Stimulated activated CD4-positive, alpha-beta T cell treated with anti-CD3 and anti-CD28 coated beads, Interleukin-1b, Interleukin-23, amount 100 ng/mL, for 48 hours (primary cell): ENCODE measurements around the gene MAMDC2.
A peak's percentile ranks its signal among the peaks of the same experiment; 100 is the strongest.
"Not testable (repeated sequence)": the region's sequence is repeated elsewhere in the genome, so short reads cannot be mapped to it uniquely, and the experiment has no call there.

Source experiments
- DNase-seq: peaks from one replicate; pipeline ENCODE4 v3.0.0-alpha.2; 2020

MAMDC2 gene

DNA sequence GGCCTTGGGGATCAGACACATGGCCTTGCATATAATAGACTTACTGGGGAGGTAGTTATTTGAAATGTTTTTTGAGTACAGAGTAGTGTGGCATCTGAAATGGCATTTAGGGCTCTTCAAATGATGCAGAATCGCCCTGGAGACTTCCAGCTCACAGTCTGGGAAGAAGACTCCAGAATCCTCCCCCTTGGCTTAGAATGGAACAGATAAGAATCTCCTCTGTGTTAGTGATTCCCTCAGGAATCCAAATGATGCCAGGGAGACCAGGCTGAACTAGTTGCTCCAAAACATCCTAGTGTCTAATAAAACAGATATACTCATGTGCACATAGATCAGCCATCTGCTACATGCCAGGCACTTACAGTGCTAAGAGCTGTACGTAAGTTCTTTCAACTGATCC lies 176.6 kb downstream of the MAMDC2 start:
- DNase-seq: no peak

DNA sequence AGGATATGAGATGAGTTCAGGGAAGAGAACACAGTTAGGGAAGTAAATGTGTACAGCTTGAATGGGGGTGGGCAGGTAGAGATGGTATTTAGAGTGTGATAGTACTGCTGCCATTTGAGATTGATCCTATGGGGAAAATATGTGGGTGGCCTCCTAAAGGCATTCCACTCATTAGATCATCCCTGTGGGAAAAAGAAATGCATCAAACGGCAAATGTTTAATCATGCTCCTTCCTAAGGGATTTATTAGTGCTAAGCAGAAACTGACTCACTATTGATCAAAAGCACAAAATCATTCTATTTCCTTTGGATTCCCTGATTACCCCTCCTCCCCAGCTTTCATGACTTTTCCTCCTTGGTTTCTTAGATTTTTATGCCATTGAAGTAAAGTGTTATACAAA lies 178.7 kb downstream of the MAMDC2 start:
- DNase-seq: no peak

DNA sequence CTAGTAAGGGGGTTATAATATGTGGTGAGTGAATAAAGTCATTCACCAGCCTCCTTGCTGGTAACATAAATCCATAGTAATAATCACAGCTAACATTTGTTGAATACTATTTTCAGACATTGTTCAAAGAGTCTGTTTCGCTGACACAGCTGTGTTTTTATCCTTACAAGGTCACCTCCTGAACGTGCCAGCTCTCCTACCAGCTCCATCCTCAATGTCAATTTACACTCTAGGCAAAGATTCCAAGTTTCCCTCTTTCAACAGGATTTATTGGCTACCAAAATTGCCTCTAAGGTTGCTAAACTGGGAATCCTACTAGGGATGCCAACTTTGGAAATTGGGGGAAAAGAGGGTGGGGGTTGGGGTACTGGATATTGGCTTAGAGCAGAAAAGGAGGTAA lies 184.5 kb downstream of the MAMDC2 start:
- DNase-seq: no peak

DNA sequence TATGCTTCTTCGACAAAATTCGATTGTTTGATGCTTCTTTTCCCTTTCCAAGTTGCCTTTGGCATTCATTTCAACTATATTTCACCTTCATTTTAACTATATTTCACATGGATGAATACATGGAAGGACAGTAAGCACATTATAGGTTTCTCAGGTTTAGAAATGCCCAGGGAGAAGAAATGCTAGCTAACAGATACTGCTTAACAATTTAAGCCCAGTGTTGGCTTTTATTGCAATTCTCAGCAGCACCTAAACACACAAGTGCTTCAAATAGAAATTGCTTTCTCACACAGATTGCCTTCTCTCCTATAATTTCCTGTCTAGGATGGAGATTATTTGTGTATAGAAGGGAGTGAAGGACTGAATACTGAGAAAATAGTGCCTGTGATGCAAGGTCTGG lies 185.0 kb downstream of the MAMDC2 start:
- no peak for DNase-seq

DNA sequence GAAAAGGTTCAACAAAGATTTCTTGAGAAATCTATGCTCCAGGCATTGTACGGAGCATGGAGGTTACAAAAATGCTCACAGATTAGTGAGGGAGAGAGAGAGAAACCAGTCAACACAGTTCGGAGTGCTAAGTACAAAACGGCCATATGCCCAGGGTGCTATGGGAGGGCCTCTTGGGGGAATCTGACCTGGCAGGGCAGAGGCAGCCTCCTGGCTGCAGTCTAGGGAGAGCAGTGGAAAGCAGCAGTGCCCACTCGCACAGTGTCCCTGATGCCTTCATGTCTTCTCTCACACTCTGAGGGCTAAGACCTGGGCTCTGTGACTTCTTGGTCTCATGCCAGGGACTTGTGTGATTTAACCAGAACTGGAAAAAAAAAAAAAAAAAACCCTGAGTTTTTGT lies 185.4 kb downstream of the MAMDC2 start:
- no peak for DNase-seq

DNA sequence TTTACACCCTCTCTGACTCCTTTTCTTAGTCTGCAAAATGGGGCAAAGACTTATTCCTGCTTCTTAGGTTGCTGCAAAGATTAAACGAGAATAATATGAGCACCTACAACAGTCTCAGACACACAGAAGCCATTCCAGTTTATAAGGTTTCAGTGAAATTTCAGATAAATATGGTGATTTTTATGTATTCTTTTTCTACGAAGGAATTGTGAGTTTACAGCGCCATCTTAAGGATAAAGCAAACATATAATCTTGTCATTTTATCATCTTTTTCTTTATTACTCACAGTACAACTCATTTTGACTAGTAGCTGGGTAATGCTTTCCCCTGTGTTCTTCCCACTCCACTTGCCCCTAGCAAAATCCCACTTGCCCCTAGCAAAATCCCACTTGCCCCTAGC lies 185.9 kb downstream of the MAMDC2 start:
- DNase-seq: no peak

DNA sequence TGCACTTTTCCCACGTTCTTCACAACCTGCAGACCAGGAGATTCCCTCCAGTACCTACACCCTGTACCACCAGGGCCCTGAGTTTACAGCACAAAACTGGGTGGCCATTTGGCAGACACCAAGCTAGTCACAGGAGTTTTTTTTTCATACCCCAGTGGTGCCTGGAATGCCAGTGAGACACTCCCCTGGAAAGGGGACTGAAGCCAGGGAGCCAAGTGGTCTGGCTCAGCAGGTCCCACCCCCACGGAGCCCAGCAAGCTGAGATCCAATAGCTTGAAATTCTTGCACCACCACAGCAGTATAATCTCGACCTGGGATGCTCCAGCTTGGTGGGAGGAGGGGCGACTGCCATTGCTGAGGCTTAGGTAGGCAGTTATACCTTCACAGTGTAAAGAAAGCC lies 188.8 kb downstream of the MAMDC2 start:
- no peak for DNase-seq

DNA sequence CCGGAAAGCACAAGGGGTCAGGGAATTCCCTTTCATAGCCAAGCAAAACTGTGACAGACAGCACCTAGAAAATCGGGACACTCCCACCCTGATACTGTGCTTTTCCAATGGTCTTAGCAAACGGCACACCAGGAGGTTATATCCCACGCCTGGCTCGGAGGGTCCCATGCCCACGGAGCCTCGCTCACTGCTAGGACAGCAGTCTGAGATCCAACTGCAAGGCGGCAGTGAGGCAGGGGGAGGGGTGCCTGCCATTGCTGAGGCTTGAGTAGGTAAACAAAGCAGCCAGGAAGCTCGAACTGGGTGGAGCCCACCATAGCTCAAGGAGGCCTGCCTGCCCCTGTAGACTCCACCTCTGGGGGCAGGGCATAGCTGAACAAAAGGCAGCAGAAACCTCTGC lies 190.6 kb downstream of the MAMDC2 start:
- not testable (repeated sequence) for DNase-seq

DNA sequence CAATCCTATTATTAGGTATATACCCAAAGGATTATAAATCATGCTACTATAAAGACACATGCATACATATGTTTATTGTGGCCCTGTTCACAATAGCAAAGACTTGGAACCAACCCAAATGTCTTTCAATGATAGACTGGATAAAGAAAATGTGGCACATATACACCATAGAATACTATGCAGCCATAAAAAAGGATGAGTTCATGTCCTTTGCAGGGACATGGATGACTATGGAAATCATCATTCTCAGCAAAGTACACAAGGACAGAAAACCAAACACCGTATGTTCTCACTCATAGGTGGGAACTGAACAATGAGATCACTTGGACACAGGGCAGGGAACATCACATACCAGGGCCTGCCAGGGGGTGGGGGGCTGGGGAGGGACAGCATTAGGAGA lies 202.3 kb downstream of the MAMDC2 start:
- DNase-seq: not testable (repeated sequence)

DNA sequence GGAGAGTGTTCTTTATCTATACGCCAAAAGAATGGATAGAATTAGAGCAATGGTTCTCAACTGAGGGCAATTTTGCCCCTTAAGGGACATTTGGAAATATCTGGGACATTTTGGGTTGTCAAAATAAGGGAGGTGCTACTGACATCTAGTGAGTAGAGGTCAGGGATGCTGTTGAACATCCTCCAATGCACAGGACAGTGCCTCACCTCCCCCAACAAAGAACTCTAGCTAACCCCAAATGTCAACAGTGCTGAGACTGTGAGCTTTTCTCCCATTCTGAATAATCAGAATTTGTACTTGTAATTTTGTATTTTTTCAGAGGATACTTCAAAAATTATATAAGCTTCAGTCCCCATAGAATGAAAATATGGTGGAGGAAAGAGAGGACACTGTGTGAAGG lies 206.6 kb downstream of the MAMDC2 start:
- DNase-seq: no peak

DNA sequence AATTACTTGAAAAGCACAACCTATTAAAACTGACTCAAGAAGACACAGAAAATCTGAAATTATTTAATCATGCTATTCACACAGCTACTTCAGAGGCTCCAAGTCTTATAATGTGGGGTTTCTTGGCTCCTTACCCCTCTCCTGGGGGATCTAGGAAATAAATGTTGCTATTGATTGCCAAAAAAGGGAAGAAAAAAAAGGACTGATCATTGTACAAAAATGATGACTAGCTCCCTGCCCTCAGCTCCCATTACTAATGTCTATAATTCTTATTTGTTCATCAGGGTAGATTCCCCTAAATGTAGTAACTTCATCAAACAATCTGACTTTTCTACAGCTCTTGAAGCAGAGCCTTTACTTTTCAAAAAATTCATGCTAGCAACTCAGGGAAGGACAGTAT lies 211.8 kb downstream of the MAMDC2 start:
- no peak for DNase-seq

DNA sequence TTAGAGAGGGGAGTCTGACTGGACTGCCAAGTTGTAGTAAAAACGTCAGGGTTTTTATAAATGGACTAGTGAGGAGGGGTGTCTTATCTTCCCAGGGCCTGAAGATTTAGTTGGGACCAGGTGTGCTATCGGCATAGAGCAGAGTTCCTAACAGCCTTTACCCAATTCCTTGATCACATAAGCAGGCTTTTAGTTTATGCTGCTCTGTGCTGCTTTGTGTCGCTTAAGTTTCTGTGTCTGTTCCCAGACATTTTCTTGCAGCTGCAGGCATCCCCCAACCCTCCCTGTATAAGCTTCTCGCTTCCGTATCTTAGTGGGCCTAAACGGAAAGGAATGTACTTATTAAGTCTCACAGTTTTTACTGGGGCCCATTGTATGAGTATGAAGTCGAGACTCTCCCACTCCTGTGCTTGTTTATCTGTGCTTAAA lies 212.5 kb downstream of the MAMDC2 start:
- DNase-seq: no peak

DNA sequence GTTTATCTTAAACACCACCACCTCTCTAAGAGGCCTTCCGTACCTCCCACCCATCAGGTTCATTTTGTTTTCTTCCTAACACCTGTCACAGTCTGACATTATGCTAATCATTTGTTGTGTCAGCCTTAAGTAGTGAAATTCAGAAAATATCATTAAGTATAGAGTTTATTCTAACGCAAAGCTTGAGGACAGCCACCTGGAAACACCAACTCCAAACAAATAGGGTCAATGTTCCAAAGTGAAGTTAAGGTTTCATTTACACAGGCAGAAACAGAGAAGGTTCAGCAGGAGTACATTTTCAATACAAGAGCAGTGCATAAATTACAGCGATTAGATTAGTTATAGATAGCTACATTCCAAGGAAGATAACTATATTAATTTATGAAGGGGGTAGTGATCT lies 213.9 kb downstream of the MAMDC2 start:
- DNase-seq: no peak

DNA sequence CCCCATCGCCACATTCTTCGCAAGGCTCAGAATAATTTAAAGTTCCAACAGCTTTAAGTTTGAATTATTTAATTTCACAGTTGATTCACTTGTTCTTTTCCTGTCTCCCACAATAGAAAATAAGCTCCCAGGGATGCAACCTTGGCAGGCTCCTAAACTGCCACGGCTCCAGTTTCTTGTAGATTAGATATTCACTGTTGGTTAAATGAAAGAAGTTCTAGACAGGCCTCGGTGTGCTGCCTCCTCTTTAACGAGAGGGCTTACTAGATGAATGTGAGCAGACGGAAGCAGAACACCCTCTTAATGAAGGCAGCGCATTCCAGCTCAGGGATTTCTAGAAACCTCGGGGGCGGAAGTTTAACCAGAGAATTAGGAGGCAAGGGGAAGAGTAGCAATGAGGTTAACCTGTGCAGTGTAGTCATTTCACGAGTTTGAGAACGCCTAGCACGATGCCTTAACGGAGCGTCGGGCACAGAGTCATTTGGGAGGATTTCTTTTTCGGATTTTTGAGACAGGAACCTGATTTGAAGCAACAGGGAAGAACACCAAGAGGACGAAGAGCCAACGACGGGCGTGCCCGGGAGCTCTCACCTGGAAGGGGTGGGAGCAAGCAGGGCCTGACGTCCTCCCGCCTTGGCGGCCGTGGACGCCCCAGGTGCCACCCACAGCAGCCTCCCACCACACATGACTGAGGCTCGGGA lies 214.5 kb downstream of the MAMDC2 start:
- peak; percentile 34 for DNase-seq

DNA sequence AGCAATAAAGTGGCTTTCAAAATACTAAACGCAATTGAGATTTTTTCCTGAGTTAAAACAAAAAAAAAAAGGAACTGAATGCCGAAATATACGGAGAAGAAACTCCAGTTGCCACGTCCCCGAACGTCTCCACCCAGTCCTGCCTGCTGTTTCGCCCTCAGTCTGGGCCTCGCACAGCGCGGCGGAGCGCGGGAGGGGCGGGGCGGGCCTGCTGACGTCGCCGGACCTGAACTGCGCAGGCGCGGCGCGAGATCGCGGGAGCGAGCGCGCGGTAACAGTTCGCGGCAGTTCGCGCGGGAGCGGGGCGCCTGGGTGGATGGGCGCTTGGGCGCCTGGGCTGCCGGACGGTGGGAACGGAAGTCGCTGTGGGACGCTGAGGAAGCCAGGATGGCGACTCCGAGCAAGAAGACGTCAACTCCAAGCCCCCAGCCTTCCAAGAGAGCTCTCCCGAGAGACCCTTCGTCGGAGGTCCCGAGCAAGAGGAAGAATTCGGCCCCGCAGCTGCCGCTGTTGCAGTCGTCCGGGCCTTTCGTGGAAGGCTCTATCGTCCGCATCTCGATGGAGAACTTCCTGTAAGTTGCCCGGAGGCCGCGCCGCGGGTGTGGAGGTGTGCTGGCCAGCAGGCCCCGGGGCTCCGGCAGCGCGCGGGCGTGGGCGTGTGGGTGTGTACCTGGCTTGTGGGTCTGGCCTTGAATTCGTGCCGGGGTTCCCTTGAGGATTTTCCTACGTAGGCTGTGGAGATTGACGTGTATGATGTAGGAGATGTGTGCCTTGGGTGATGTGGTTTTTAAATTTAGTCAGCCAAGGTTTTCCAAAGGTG lies 215.3 kb downstream of the MAMDC2 start, which contains the start of gene SMC5:
TSS of gene SMC5 (plus strand) at position 287 of the 820 bp plus-strand sequence. CDS start at position 388, 101 bp downstream.
- DNase-seq: peak; percentile 88

DNA sequence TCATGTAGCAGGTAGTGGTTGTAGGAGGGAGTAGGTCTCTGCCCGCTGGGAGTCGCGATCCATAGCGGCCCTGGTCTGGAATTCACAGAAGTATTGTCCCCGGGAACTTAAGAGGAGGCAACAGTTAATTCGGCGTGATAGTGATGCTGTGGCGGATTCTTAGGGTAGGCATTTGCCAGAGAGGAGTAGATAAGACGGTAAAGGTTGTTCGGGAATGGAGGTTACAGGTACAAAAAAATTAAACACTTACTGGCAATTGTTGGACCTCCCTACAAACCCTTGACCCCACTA lies 215.8 kb downstream of the MAMDC2 start:
- no peak for DNase-seq

DNA sequence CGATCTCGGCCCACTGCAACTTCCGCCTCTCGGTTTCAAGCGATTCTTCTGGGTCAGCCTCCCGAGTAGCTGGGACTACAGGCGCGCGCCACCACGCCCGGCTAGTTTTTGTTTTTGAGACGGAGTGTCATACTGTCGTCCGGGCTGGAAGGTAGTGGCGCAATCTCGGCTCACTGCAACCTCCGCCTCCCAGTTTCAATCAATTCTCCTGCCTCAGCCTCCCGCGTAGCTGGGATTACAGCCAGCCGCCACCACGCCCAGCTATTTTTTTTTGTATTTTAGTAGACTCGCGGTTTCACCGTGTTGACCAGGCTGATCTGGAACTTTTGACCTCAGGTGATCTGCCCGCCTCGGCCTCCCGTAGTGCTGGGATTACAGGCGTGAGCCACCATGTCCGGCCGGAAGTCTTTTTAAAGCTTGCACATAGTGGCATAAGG lies 216.4 kb downstream of the MAMDC2 start:
- no peak for DNase-seq

DNA sequence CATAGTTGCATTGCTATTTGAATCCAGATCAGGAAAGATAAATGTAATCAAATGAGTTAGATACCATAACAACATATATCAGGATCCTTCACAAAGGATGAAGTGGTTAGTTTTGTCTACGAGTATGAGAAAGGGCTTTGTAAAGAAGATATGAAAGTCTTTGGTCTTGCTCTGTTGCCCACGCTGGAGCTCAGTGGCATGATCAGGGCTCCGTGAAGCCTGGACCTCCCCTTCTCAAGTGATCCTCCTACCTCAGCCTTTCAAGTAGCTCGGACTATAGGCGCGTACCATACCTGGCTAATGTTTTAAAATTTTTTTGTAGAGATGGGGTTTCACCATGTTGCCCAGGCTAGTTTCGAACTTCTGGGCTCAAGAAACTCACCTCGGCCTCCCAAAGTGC lies 217.0 kb downstream of the MAMDC2 start:
- DNase-seq: no peak

DNA sequence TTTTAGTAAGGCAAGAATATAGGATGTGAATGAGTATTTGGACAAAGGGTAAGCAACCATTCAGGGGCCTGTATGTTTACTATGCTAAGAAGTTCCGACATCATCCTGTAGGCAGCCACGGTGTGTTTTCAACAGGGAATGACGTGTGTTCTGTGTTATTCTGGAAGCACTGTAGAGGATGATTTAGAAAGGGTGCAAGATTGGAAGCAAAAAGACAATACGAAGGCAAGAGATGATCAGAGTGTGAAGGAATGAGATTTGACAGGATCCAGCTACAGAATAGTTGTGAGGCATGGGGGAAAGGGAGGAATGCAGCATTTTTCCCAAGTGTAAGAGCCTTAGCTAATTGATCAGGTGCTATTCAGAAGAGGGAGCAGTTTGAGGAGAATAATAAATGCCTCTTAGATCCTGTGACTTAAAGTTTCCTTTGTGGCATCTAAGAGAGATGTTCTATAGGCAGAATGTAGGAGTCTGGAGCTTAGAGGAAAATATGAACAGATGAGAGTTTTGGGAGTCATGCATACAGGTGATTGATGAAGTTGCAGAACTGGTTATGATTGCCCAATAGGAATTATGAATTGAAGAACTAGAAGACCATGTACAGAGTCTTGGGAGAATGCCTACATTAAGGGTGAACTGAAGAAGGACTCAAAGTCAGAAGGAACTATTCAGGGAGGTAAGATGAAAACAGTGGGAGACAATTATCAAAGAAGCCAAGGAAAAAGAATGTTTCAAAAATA lies 217.7 kb downstream of the MAMDC2 start:
- DNase-seq: no peak

DNA sequence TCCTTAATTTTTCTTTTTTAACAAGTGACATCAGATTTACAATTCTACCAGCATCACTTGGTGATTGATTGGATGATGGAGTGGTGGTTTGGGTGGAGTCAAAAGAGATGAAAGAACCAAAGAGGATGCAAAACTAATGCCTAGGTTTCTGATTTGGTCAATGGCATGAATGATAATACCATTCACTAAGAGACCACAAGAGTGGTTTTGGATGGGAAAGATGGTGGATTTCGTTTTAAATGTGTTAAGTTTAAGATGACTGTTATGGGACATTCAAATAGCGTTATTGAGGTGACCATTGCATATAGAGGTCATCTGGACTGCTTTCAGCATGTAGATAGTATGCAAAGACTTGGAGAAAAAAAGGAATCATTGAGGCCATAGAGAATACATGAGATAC lies 218.7 kb downstream of the MAMDC2 start:
- DNase-seq: no peak

DNA sequence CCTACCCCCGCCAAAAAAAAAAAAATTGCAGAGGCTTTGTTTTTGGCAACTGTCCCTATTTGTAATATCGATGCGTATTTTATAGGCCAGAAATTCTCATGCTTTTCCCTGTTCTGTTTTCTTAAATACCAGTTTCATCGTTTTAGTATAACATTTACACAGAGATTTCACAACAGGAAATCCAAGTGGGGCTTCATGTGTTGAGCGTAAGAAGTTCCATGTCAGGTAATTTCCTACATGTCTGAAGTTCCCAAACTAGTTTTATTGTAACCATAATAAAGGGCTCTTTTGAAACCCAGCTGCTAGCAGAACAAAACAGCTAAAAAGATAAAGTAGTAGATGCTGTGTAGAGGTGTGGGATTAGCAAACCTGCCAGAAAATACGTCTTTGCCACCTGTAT lies 219.3 kb downstream of the MAMDC2 start:
- no peak for DNase-seq

DNA sequence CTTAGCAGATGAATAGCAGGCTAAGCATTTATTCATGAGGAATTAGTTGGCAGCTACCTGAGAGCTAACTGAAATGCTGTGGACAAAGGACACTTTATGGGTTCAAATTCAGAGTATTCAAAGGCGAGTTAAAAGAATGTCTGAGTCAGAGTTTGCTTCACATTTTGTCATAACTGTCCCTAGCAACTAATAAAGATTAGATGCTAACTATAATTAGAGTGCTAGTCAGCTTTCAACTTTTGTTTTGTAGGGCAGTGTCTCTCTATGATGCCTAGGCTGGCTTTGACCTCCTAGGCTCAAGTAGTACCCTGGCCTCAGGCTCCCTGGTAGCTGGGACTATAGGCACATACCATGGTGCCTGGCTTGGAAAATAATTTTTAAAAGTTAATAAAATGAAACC lies 219.8 kb downstream of the MAMDC2 start:
- no peak for DNase-seq
